NCI-H2107 treated with DMSO at 0.1 percent for 48 hours (cell line): ENCODE measurements around the gene SPINT2.

Experiments
- DNase-seq: peaks from one replicate; lab custom pipeline; 2025; ENCODE audit not compliant: unreplicated experiment; lab: John Stamatoyannopoulos, UW

The SPINT2 gene

DNA sequence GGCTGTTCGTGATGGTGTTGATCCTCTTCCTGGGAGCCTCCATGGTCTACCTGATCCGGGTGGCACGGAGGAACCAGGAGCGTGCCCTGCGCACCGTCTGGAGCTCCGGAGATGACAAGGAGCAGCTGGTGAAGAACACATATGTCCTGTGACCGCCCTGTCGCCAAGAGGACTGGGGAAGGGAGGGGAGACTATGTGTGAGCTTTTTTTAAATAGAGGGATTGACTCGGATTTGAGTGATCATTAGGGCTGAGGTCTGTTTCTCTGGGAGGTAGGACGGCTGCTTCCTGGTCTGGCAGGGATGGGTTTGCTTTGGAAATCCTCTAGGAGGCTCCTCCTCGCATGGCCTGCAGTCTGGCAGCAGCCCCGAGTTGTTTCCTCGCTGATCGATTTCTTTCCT, 27.5 kb downstream of the SPINT2 start:
- DNase-seq = no peak

DNA sequence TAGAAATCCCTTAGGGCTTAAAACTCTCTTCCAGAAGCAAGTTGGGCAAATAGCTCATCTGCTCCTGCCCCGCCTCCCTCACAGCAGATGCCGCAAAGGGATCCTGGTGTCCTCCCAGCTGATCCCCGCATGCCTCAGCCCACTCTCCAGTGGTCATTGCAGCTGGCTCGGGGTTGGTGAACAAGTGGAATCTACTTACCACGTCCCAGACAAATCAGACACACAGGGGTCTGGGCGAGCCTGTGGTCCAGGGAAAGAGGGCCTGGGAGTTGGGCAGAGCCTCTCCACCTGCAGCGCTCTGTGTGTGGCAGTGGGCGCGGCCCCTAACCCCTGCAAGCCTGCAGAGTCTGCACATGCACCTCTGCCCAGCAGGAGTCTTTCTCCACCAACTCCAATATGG, 28.9 kb downstream of the SPINT2 start:
- DNase-seq = no peak

DNA sequence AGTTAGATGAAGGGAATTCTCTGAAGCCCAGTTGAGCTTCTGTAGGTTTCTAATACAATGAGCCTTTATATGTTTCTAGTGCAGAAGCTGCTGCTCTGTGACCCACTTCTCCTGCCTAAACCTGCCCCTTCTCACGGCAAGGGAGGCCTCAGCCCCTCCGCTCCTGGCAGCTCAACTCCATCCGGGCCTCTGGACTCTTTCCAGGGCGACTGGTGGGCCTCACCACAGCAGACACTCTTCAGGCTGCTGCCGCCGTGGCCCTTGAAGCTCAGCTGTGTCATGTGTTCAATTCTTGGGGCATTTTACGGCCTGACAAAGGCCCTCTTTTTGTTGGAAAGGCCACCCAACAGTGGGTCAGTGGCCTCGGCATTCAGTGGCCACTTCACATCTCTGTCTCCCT, 29.7 kb downstream of the SPINT2 start:
- no peak for DNase-seq

DNA sequence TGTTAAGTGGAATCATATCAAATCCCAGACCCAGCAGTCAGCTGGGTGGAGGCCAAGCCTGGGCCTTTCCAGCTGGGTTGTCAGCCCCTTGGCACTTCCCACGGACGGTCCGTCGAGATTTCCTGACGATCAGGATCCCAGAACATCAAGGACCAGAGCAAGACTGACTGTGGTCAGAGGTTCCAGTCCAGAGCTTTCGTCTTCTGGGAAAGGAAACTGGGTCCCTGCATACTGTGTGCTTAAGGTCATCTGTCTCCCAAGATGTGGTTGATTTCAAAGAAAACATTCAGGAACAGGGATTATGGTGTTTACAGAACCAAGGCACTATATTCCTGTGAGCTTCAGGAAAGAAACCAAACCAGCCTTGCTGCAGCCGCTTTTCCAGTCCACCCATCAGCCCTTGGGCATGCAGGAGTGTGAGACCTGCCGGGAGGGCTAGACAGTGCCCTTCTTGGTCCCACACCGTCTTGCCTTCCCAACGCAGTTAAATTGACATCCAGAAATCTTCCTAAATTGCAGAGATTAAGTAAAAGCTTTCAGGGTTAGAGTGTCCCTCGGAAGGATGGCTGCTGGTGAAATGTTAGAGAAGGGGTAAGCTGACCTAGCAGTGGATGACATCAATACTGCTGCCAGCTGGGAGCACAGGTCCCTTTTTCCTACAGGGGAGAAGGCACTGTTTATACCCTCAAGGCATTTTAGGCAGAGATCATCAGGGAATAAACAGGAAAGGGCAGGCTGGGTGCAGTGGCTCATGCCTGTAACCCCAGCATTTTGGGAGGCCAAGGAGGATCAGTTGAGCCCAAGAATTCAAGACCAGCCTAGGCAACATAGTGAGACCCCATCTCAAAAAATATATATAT, 34.7 kb downstream of the SPINT2 start:
- DNase-seq = no peak

DNA sequence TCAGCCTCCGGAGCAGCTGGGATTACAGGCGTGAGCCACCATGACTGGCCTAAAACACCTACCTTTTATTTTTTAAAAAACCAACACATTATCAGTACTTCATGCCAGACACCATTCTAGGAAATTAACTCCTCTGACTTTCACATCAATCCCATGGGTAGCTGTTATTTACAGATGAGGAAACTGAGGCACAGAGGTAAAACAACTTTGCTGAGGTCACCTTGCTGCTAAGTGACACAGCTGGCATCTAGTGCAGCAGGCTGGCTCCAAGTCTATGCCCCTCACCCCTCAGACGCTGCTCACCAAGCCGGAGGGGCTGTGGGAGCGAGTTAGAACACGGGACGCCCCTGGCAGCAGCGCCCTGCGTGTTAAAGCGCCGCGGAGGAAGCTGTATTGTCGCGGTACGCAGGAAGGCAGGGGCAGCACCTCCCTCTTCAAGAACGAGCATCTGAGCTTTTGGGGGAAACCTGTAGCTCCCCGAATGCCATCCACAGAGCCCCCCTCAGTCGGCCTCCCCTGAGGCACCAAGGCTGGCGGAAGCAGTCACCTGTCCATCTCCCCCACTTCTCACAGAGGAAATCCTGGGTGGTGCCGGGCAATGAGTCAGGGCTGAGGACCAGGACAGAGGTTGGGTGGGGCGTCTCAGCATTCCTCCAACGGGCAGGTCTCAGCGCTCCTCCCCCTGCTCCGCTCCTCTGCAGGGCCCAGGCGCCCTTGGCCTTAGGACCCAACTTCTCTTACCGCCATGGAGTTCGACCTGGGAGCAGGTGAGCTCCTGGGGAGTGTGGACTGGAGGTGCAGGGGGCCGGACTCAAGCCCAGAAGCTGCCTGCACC, 39.4 kb downstream of the SPINT2 start, which contains the start of gene C19orf33:
Gene C19orf33, plus strand, starts transcription at position 735 of the 835 bp plus-strand sequence. Its CDS starts 11 bp downstream, at position 746.
- no peak for DNase-seq

DNA sequence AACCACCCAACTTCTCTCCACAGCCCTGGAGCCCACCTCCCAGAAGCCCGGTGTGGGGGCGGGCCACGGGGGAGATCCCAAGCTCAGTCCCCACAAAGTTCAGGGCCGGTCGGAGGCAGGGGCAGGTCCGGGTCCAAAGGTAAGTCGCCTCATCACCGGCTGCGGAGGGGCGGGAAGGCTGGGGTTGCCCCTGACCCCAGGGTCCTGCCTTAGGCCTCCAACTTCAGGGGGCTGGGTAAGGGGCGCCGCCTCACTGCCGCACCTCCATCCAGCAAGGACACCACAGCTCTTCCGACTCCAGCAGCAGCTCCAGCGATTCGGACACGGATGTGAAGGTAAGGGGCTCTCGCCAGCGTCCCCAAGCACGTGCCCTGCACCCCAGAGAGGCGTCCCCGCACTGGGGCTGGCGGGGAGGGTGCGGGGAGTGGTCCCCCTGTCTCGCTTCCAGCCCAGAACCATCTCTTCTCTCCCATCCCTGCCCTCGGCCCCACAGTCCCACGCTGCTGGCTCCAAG, 40.0 kb downstream of the SPINT2 start:
- DNase-seq = no peak

DNA sequence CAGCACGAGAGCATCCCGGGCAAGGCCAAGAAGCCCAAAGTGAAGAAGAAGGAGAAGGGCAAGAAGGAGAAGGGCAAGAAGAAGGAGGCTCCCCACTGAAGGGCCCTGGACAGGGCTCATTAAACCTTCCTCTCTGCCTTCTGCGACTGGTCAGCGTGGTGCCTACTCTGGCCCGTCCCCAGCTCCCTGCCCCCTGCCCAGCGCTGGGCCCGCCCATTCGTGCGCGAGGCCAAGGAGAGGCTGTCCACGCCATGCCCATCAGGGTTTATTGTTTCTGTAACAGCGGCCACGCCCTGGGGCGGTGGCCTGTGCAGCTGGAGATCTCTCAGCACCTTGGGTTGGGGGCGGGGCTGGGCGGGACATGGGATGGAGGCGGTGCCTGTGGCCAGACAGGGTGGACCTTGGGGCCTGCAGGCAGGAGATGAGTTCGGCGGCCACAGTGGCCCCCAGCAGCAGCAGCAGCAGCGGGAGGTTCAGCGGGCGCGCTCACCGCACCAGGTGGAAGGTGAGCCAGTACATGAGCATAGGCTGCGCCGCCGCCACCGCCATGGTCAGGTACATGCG, 40.6 kb downstream of the SPINT2 start:
- DNase-seq = no peak

DNA sequence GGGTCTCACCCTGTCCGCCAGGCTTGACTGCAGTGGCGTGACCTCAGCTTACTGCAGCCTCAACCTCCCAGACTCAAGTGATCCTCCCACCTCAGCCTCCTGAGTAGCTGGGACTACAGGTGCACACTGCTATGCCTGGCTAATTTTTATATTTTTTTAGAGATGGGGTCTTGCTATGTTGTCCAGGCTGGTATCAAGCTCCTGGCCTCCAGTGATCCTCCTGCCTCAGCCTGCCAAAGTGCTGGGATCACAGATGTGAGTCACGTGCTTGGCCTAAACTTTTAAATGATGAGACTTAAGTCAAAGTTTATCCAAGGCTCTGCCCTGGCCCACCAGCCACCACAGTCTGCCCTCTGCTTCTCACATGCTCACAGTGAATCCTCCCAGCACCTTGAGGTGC, 41.9 kb downstream of the SPINT2 start:
- DNase-seq = no peak

DNA sequence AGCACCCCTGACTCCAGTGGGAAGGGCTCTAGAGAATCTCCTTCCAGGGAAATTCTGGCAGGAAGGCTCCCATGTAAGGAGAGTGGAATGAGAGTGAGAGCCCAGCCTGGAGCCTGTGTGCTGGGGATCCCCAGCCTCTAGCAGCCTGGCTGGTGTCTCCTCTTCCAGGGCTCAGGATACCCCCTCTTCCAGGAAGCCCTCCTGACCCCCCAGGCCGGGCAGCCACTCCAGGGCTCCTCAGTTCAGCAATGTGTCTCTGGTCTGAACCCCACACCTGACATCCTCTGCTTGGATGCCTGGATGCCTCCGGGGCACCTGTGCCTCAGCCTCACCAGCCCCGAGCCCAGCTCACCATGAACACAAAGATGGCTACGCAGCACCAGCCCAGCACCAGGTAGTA, 42.7 kb downstream of the SPINT2 start:
- DNase-seq = no peak

DNA sequence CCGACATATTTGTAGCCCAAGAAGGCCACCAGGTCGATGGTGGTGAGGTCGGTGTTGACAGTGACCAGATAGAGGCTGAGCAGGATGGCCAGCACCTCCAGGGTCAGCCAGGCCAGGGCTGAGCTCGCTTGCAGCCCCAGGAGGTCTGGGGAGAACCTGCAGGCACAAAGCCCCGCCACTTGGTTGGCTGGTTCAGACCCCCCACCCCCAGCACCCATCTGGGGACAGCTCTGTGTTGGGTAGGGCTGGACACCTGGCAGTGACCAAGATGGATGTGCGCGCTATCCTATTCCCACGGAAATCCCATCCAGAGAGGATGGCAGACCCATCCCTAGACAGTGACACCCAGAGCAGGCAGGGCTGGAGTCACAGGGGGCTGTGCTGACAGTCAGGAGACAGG, 43.2 kb downstream of the SPINT2 start:
- no peak for DNase-seq

DNA sequence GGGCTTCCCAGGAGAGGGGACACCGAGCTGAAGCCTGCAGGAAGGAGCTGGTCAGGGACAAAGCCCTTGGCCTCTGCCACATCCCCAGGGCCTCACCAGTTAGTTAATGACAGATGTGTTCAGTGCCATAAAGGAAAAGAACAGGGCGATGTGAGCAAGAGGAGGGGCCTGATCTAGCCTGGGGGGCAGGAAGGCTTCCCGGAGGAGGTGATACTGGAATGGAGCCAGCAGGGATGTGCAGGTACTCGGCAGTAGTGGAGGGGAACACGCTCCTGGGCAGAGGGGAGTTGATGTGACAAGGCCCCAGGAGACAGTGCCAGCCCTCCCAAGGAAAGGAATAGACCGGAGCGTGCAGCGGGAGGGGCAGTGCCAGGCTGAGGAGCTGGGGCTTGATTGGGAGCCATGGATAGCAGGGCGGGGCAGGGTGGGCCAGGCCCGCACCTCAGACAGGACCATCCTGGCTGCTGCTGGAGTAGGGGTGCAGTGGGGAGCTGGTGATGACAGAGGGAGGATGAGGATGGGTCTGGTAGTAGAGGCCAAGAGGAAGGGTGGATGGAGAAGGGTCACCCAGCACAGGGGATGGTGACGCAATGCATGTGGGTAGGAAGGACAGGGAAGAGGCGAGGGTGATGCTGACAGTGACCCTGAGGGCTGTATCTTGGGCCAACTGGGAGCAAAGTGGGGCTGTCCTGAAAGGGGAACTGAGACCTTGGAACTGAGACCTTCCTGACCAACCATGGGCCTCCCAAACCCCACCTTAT, 43.8 kb downstream of the SPINT2 start:
- DNase-seq = no peak

DNA sequence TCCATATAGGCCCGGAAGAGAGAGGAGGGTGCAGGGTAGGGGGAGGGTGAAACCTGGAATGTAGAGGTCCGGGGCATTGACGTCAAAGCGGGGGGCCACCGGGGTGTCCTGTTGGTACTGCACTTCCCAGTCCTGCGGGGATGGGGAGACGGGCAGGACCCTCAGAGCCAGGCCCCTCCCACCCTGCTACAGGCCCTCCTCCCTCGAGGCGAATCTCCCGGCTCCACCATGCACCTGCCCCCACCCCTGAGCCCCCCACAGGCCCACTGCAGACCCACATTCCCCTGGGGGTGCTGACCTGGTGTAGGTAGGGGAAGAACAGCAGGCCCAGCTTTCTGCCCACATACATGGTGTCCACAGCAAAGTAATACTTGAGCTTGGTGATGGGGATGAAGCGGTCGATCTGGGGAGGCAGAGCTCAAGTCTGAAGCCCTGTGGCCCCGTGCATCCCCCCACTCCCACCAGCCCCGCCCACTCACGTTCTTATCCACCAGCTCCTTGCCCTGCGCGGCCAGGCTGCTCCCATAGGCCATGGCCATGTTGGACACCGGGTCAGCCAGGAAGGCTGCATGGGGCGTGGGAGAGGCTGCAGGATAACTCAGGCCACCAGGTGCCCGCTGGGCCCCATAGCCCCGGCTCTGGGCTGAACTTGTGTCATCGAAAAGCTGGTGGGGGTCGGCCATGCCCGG, 44.7 kb downstream of the SPINT2 start:
- DNase-seq = no peak

DNA sequence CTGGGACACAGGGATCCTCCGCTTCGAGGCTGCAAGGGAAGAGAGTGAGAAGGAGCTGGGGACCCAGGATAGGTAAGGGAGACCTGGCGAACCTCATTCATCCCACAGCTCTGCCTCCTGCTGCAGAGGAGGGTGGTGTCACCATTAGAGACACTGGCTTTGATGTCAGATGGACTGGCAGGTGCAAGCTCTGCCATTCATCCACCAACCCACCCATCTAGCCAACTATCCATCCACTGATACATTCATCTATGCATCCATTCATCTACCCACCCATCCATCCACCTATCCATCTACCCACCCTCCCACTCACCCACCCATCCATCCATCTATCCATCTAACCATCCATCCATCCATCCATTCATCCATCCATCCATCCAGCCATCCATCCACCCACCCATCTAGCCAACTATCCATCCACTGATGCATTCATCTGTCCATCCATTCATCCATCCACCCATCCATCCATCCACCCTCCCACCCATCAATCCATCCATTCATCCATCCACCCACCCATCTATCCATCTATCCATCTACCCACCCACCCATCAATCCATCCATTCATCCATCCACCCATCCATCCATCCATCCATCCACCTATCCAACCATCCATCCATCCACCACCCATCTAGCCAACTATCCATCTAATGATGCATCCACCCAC, 45.4 kb downstream of the SPINT2 start:
- no peak for DNase-seq

DNA sequence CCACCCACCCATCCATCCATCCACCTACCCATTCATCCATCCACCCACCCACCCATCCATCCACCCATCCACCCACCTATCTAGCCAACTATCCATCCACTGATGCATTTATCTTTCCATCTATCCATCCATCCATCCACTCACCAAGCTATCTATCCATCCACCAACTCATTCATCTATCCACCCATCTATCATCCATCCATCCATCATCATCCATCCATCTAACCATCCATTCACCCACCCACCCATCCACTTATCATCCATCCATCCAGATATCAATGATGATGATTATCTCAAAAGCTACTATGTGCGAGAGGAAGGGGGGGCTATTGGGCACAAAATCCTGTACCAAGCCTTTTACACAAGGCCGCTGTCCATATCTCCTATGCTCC, 45.9 kb downstream of the SPINT2 start:
- no peak for DNase-seq

DNA sequence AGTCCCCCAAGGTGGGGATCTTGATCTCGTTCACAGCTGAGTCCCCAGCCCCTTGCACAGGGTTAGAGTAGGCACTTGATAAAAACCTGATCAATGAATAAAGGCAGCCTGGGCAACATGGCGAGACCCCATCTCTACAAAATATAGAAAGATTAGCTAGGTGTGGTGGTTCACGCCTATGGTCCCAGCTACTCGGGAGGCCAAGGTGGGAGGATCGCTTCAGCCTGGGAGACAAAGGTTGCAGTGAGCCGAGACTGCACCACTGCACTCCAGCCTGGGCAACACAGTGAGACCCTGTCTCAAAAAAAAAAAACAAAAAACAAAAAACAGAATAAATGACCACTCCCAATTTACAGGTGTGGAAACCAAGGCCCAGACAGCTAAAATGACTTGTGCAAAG, 46.6 kb downstream of the SPINT2 start:
- no peak for DNase-seq

DNA sequence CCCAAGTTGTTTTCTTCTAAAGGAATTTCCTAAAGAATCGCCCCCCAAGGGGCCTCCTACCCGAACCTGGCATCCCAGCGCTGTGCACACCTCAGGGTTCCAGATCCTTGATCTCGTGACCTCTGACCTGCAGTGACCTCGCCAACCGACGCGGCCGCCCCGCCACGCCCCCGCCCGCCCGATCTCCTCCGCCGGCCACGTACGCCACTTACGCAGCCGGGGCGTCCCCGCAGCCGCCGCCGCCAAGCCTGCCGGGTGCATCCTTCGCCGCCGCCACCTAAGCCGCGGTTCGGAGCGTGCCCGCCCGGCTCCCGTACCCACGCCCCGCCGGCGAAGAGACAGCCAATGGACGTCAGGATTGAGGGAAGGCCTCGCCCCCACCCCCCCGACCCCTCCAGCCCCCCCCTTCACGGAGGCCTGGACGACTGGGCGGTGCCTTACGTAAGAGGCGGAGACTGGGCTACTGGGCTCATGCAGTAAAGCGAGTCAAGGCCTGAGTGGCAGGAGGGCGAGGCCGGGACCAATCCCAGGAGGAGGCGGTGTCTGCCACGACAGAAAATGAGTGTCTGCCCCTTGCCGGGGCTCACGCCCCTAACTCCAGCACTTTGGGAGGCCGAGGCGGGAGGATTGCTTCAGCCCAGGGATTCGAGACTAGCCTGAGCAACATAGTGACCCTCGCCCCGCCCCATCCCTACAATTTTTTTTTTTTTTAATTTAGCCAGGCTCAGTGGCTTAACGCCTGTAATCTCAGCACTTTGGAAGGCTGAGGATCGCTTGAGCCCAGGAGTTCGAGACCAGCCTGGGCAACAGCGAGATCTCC, 51.5 kb downstream of the SPINT2 start, which contains the start of gene YIF1B:
Gene YIF1B, minus strand, starts transcription at position 291 of the 820 bp plus-strand sequence. Its CDS starts 30 bp downstream, at position 261.
- DNase-seq = peak; percentile 93

DNA sequence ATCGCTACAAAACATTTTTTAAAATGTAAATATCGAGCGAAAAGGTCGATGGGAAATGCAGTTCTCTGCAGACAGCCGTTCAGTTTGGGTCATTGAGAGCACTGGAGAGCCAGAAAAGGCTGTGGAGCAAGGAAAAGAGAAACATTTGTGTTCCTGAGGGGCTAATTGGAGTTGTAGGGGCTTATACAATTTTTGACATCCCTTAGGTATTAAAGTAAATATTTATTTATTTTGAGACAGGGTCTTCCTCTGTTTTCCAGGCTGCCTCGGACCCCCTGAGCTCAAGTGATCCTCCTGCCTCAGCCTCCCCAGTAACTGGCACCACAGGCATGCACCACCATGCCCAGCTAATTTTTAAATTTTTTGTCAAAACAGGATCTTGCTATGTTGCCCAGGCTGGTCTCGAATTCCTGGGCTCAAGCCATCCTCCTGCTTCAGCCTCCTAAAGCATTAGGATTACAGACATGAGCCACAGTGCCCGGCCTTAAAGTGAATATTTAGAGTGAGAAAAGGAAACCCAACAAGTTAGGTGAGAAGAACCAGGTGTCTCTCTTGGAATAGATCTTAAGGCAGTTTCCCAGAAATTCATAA, 52.2 kb downstream of the SPINT2 start:
- no peak for DNase-seq

DNA sequence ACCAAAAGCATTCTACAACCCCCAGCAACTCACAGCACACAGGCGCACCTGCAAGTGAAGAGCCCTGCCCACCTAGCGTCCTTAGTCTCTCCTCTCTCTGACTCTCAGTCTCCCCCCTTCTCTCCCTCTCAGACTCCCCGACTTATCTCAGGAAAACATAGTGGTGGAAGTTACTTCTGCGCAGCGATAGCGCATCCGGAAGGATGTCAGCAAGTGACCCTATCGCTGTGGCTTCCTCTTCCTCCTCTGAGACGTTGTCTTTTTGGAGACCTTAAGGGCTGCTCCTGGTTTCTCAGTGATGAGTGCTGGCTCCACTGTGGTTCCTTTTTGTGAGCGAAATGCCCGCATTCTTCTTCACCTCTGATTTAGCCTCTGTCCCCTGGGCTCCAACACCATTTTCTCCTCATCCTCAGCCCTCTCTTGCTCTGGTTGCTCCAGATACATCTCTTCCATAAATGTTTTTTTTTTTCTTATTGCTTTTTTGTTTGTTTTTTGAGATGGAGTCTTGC, 52.8 kb downstream of the SPINT2 start:
- DNase-seq = no peak
